SKM-1 (cell line): ENCODE results near the gene KCNN3.

Source experiments
- DNase-seq: peaks from one replicate; lab custom pipeline; 2025; ENCODE audit not compliant: unreplicated experiment; lab: John Stamatoyannopoulos, UW

KCNN3 gene

GRCh38 chr1:154774175-154774855 lies 95.8 kb downstream of the KCNN3 start:
- DNase-seq = no peak

GRCh38 chr1:154773551-154773950 lies 96.5 kb downstream of the KCNN3 start:
- DNase-seq = no peak

GRCh38 chr1:154772606-154773506 lies 97.2 kb downstream of the KCNN3 start:
- DNase-seq = no peak

GRCh38 chr1:154772056-154772455 lies 98.0 kb downstream of the KCNN3 start:
- no peak for DNase-seq

DNA sequence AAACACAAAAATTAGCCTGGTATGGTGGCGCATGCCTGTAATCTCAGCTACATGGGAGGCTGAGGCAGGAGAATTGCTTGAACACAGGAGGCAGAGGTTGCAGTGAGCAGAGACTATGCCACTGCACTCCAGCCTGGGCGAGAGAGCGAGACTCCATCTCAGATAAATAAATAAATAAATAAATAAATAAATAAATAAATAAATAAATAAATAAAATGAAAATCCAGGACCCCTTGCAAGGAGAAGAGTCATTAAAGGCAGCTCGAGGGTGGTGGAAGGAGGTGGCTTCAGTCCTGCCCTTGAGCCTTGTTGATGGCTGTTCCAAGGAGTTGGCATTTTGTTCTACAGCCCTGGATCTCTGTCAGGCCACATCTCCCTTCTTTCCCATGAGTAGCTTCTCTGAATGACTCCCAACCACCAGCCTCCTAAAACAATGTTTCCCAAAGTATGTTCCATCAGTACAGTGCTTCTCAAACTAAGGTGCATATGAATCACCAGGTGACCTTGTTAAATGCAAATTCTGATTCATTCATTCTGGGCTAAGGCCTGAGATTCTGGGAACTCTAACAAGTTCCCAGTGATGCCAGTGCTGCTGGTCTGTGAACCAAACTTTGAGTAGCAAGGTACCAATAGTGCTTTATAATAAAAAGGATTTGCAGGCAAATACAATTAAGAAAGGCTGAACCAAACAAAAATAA lies 99.0 kb downstream of the KCNN3 start:
- DNase-seq = no peak

GRCh38 chr1:154769193-154769895 lies 100.7 kb downstream of the KCNN3 start:
- no peak for DNase-seq

- DNase-seq = no peak
Measured at GRCh38 chr1:154768456-154769125, 101.5 kb downstream of the KCNN3 start.

GRCh38 chr1:154767315-154768240 lies 102.5 kb downstream of the KCNN3 start:
- no peak for DNase-seq

- peak; percentile 59 for DNase-seq
Measured at GRCh38 chr1:154765970-154766369, 104.1 kb downstream of the KCNN3 start.

DNA sequence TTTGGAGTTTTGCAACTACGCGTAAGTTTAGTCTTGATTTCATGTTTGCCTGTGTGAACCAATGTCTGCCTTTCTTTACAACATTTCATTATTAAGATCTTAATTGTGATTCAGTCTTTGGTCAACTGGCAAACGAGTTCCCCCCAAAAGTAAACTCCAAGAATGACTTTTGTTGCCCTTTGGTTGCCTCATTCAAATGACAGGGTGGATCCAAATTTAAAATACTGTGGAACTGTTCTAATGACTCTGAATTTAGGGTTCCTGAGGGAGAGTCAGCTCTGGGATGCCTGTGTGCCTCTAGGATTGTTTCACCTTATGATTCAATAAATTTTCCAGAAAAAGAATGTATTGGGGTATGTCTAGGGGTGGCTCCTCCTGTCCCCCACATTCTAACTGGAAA lies 105.3 kb downstream of the KCNN3 start:
- DNase-seq = no peak

GRCh38 chr1:154764181-154764580 lies 105.9 kb downstream of the KCNN3 start:
- DNase-seq = no peak

- peak; percentile 21 for DNase-seq
Measured at GRCh38 chr1:154760469-154760933, 109.6 kb downstream of the KCNN3 start.

DNA sequence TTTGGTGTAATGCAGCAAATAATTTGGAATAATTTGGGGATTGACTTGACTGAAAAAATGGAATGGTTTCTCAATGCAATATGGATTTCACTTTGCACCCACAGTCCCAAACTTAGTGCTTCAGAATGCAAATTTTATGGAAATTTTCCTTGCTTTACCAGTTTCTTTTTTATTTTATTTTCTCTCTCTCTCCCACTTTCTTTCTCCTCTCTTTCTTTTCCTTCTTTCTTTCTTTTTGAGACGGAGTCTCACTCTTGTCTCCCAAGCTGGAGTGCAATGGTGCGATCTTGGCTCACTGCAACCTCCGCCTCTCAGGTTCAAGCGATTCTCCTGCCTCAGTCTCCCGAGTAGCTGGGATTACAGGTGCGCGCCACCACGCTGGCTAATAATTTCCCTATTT lies 110.3 kb downstream of the KCNN3 start:
- no peak for DNase-seq

DNA sequence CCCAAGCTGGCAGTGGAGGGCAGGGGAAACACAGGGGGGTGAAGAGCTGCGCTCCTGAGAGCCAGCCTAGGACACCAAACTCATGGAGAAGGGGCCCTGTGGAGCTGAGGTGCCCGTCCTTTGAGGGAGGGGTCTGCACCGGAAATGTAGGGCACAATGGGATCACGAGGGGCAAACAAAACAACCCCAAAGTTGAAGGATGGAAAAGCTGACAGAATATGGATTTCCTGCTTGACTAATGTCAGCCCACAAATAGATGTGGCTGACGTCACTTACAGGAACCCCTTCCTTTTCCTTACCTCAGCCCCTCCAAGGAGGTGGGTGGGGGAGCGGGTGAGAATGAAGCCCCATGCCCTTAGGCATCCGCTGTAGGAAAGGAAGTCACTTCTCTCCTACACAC lies 110.9 kb downstream of the KCNN3 start:
- no peak for DNase-seq

- DNase-seq = no peak
Measured at GRCh38 chr1:154758346-154758745, 111.7 kb downstream of the KCNN3 start.

GRCh38 chr1:154756793-154757548 lies 113.1 kb downstream of the KCNN3 start:
- no peak for DNase-seq

GRCh38 chr1:154755858-154756730 lies 114.0 kb downstream of the KCNN3 start:
- DNase-seq = no peak

- no peak for DNase-seq
Measured at GRCh38 chr1:154753426-154753825, 116.7 kb downstream of the KCNN3 start.
